ENCODE data around the gene LDAH.

LDAH gene

GRCh38 chr2:20648831-20649230, 174.1 kb downstream of the LDAH start:
- no peak for DNase-seq (ENCODE audit: extremely low spot score)
- TF ChIP-seq FOXA1 (IDR thresholded peaks at IDR 0.05) (no peak), ZNF384 (IDR thresholded peaks at IDR 0.05) (no peak), FOXK2 (IDR thresholded peaks at IDR 0.05) (no peak)
- CTCF ChIA-PET, result interaction anchor here (0.8 to 1.8 kb wide), 5 partner anchors 13 to 253 kb away, joined by 3 to 6 read pairs (median 4); no protein-coding TSS in a partner anchor
- POLR2A ChIA-PET, result interaction anchor here (4.2 kb wide), 1 partner anchor 201 kb away, joined by 36 read pairs; the partner anchor contains the start of gene RHOB

GRCh38 chr2:20648206-20648605, 174.7 kb downstream of the LDAH start:
- POLR2A ChIA-PET, result interaction anchor here (4.2 kb wide), 1 partner anchor 201 kb away, joined by 36 read pairs; the partner anchor contains the start of gene RHOB
- CTCF ChIA-PET, result interaction anchor here (0.6 to 1.8 kb wide), 6 partner anchors 13 to 1301 kb away, joined by 3 to 6 read pairs (median 4); no protein-coding TSS in a partner anchor
- TF ChIP-seq L3MBTL2 (conservative IDR thresholded peaks at IDR 0.05) (no peak), ARNT (IDR thresholded peaks at IDR 0.05) (no peak), ZNF384 (IDR thresholded peaks at IDR 0.05) (no peak), FOXK2 (IDR thresholded peaks at IDR 0.05) (no peak), HDGF (IDR thresholded peaks at IDR 0.05; ENCODE audit: borderline replicate concordance) (no peak), NFRKB (IDR thresholded peaks at IDR 0.05) (no peak), CTBP1 (IDR thresholded peaks at IDR 0.05; ENCODE audit: borderline replicate concordance) (no peak), FOXM1 (IDR thresholded peaks at IDR 0.05; ENCODE audit: borderline replicate concordance) (no peak), BHLHE40 (IDR thresholded peaks at IDR 0.05; ENCODE audit: borderline replicate concordance) (no peak), FOXA1 (IDR thresholded peaks at IDR 0.05) (no peak)
- DNase-seq (ENCODE audit: extremely low spot score), result no peak

- no peak for TF ChIP-seq LEF1 (IDR thresholded peaks at IDR 0.05; ENCODE audit: borderline replicate concordance)
- TF ChIP-seq FOXA1 (IDR thresholded peaks at IDR 0.05), result no peak
- no peak for TF ChIP-seq PKNOX1 (IDR thresholded peaks at IDR 0.05)
- TF ChIP-seq BHLHE40 (IDR thresholded peaks at IDR 0.05; ENCODE audit: borderline replicate concordance), result no peak
- TF ChIP-seq FOXM1 (IDR thresholded peaks at IDR 0.05; ENCODE audit: borderline replicate concordance), result no peak
- TF ChIP-seq ARNT (IDR thresholded peaks at IDR 0.05), result no peak
- TF ChIP-seq ZNF384 (IDR thresholded peaks at IDR 0.05), result no peak
- TF ChIP-seq ELF4 (IDR thresholded peaks at IDR 0.05), result no peak
- TF ChIP-seq SUZ12 (IDR thresholded peaks at IDR 0.05), result no peak
- no peak for TF ChIP-seq L3MBTL2 (conservative IDR thresholded peaks at IDR 0.05)
- TF ChIP-seq FOXK2 (IDR thresholded peaks at IDR 0.05), result no peak
- no peak for TF ChIP-seq NFRKB (IDR thresholded peaks at IDR 0.05)
- TF ChIP-seq SP1 (IDR thresholded peaks at IDR 0.05), result no peak
- no peak for TF ChIP-seq HDGF (IDR thresholded peaks at IDR 0.05; ENCODE audit: borderline replicate concordance)
- no peak for TF ChIP-seq CTBP1 (IDR thresholded peaks at IDR 0.05; ENCODE audit: borderline replicate concordance)
- no peak for TF ChIP-seq TARDBP (IDR thresholded peaks at IDR 0.05)
- ChIA-PET CTCF (interaction anchor here (0.6 to 1.3 kb wide), 4 partner anchors 12 to 1300 kb away, joined by 3 to 6 read pairs (median 3); no protein-coding TSS in a partner anchor), POLR2A (interaction anchor here (9.0 kb wide), 1 partner anchor 200 kb away, joined by 99 read pairs; the partner anchor contains the start of gene RHOB)
- no peak for DNase-seq (ENCODE audit: extremely low spot score)
Observed at GRCh38 chr2:20647738-20648137, 175.2 kb downstream of the LDAH start.

GRCh38 chr2:20647211-20647610, 175.7 kb downstream of the LDAH start:
- TF ChIP-seq LEF1 (IDR thresholded peaks at IDR 0.05; ENCODE audit: borderline replicate concordance) (no peak), TARDBP (IDR thresholded peaks at IDR 0.05) (no peak), ZNF384 (IDR thresholded peaks at IDR 0.05) (no peak), PKNOX1 (IDR thresholded peaks at IDR 0.05) (no peak), FOXM1 (IDR thresholded peaks at IDR 0.05; ENCODE audit: borderline replicate concordance) (no peak), CTBP1 (IDR thresholded peaks at IDR 0.05; ENCODE audit: borderline replicate concordance) (no peak), BHLHE40 (IDR thresholded peaks at IDR 0.05; ENCODE audit: borderline replicate concordance) (no peak), NFRKB (IDR thresholded peaks at IDR 0.05) (no peak), FOXK2 (IDR thresholded peaks at IDR 0.05) (no peak), L3MBTL2 (conservative IDR thresholded peaks at IDR 0.05) (no peak)
- CTCF ChIA-PET, result interaction anchor here (0.6 to 1.0 kb wide), 2 partner anchors 13 to 38 kb away, joined by 3 read pairs; no protein-coding TSS in a partner anchor
- DNase-seq (ENCODE audit: extremely low spot score), result no peak
- POLR2A ChIA-PET, result interaction anchor here (9.0 kb wide), 1 partner anchor 199 kb away, joined by 99 read pairs; the partner anchor contains the start of gene RHOB

GRCh38 chr2:20646446-20646845, 176.5 kb downstream of the LDAH start:
- no peak for DNase-seq (ENCODE audit: extremely low spot score)
- TF ChIP-seq TARDBP (IDR thresholded peaks at IDR 0.05), result no peak
- no peak for TF ChIP-seq HDGF (IDR thresholded peaks at IDR 0.05; ENCODE audit: borderline replicate concordance)
- no peak for TF ChIP-seq FOXA1 (IDR thresholded peaks at IDR 0.05)
- no peak for TF ChIP-seq ARNT (IDR thresholded peaks at IDR 0.05)
- ChIA-PET CTCF (no interaction called here), POLR2A (interaction anchor here (9.0 kb wide), 1 partner anchor 199 kb away, joined by 99 read pairs; the partner anchor contains the start of gene RHOB)

- POLR2A ChIA-PET, result interaction anchor here (9.0 kb wide), 1 partner anchor 198 kb away, joined by 99 read pairs; the partner anchor contains the start of gene RHOB
Observed at GRCh38 chr2:20645761-20646160, 177.1 kb downstream of the LDAH start.

More at GRCh38 chr2:20645761-20646160, 177.1 kb downstream of the LDAH start:
- CTCF ChIA-PET, result no interaction called here
- no peak for TF ChIP-seq LEF1 (IDR thresholded peaks at IDR 0.05; ENCODE audit: borderline replicate concordance)
- TF ChIP-seq L3MBTL2 (conservative IDR thresholded peaks at IDR 0.05), result no peak
- no peak for TF ChIP-seq TARDBP (IDR thresholded peaks at IDR 0.05)
- TF ChIP-seq BHLHE40 (IDR thresholded peaks at IDR 0.05; ENCODE audit: borderline replicate concordance), result no peak
- TF ChIP-seq HDGF (IDR thresholded peaks at IDR 0.05; ENCODE audit: borderline replicate concordance), result no peak
- no peak for TF ChIP-seq ARNT (IDR thresholded peaks at IDR 0.05)
- TF ChIP-seq FOXM1 (IDR thresholded peaks at IDR 0.05; ENCODE audit: borderline replicate concordance), result no peak
- TF ChIP-seq CTBP1 (IDR thresholded peaks at IDR 0.05; ENCODE audit: borderline replicate concordance), result no peak
- TF ChIP-seq PKNOX1 (IDR thresholded peaks at IDR 0.05), result no peak
- no peak for TF ChIP-seq FOXK2 (IDR thresholded peaks at IDR 0.05)
- no peak for TF ChIP-seq ELF4 (IDR thresholded peaks at IDR 0.05)
- TF ChIP-seq NFRKB (IDR thresholded peaks at IDR 0.05), result no peak
- no peak for TF ChIP-seq SUZ12 (IDR thresholded peaks at IDR 0.05)
- no peak for TF ChIP-seq SP1 (IDR thresholded peaks at IDR 0.05)
- TF ChIP-seq ZNF384 (IDR thresholded peaks at IDR 0.05), result no peak
- TF ChIP-seq FOXA1 (IDR thresholded peaks at IDR 0.05), result no peak
- DNase-seq (ENCODE audit: extremely low spot score), result no peak

Data from HEK293T (cell line).